ENCODE measurements around the gene CHMP3.
"Not testable (repeated sequence)": the region's sequence is repeated elsewhere in the genome, so short reads cannot be mapped to it uniquely, and the experiment has no call there.

CHMP3 gene

GRCh38 chr2:86500325-86501083 lies 62.7 kb downstream of the CHMP3 start:
- no peak for DNase-seq

- no peak for DNase-seq
Observed at GRCh38 chr2:86499326-86499725, 63.9 kb downstream of the CHMP3 start.

GRCh38 chr2:86498468-86499260 lies 64.6 kb downstream of the CHMP3 start:
- DNase-seq = no peak

GRCh38 chr2:86496391-86496790 lies 66.9 kb downstream of the CHMP3 start:
- DNase-seq = not testable (repeated sequence)

- no peak for DNase-seq
Observed at GRCh38 chr2:86492048-86492453, 71.2 kb downstream of the CHMP3 start.

- DNase-seq = no peak
Observed at GRCh38 chr2:86491088-86491487, 72.2 kb downstream of the CHMP3 start.

- DNase-seq = no peak
Observed at GRCh38 chr2:86490245-86490644, 73.0 kb downstream of the CHMP3 start.

GRCh38 chr2:86489542-86489941 lies 73.7 kb downstream of the CHMP3 start:
- no peak for DNase-seq

- DNase-seq = no peak
Observed at GRCh38 chr2:86488561-86489250, 74.5 kb downstream of the CHMP3 start.

GRCh38 chr2:86487062-86487461 lies 76.2 kb downstream of the CHMP3 start:
- DNase-seq = no peak

GRCh38 chr2:86485802-86486201 lies 77.4 kb downstream of the CHMP3 start:
- DNase-seq = no peak

- no peak for DNase-seq
Observed at GRCh38 chr2:86485103-86485502, 78.1 kb downstream of the CHMP3 start.

- no peak for DNase-seq
Observed at GRCh38 chr2:86484385-86484784, 78.9 kb downstream of the CHMP3 start.

GRCh38 chr2:86482034-86482433 lies 81.2 kb downstream of the CHMP3 start:
- DNase-seq = no peak

- no peak for DNase-seq
Observed at GRCh38 chr2:86480105-86480504, 83.1 kb downstream of the CHMP3 start.

- DNase-seq = no peak
Observed at GRCh38 chr2:86477349-86477748, 85.9 kb downstream of the CHMP3 start.

- no peak for DNase-seq
Observed at GRCh38 chr2:86476918-86477317, 86.3 kb downstream of the CHMP3 start.

GRCh38 chr2:86476092-86476491 lies 87.2 kb downstream of the CHMP3 start:
- DNase-seq = no peak

- DNase-seq = no peak
Observed at GRCh38 chr2:86471637-86472036, 91.6 kb downstream of the CHMP3 start.

GRCh38 chr2:86470890-86471289 lies 92.4 kb downstream of the CHMP3 start:
- no peak for DNase-seq

- DNase-seq = no peak
Observed at GRCh38 chr2:86468162-86469033, 94.8 kb downstream of the CHMP3 start.

GRCh38 chr2:86466306-86466705 lies 96.9 kb downstream of the CHMP3 start:
- DNase-seq = no peak

GRCh38 chr2:86464652-86465051 lies 98.6 kb downstream of the CHMP3 start:
- no peak for DNase-seq
